Urinary bladder (tissue), 4 donors: ENCODE data around the gene MEIOB. TPM values are rescaled to one million over a fixed set of nuclear protein-coding genes. Genes with fewer than 3 reads are reported as not detected.
"Not testable (repeated sequence)": the region's sequence is repeated elsewhere in the genome, so short reads cannot be mapped to it uniquely, and the experiment has no call there.

Experiments used
- DNase-seq: peaks from one replicate; pipeline ENCODE4 v3.0.0-alpha.2; 2015; ENCODE audit errors: extremely low spot score
- H3K27ac ChIP-seq: one replicate; pipeline ENCODE4 v1.5.1; 2013; ENCODE audit warnings: low read depth, mild to moderate bottlenecking, moderate library complexity
- H3K36me3 ChIP-seq: one replicate; pipeline ENCODE4 v1.6.1; 2013; ENCODE audit warnings: mild to moderate bottlenecking, moderate library complexity; ENCODE audit not compliant: insufficient read depth
- H3K4me1 ChIP-seq: one replicate; pipeline ENCODE4 v1.6.1; 2013; ENCODE audit warnings: mild to moderate bottlenecking, moderate library complexity; ENCODE audit not compliant: insufficient read depth
- H3K4me3 ChIP-seq: one replicate; pipeline ENCODE4 v1.5.1; 2013; ENCODE audit warnings: low read depth, low read length
- WGBS: extraction: QIAGEN DNeasy Blood & Tissue Kit; methylation state at CpG from one replicate; pipeline ENCODE4 v1.1.7; 2013; 5-methylcytosine and 5-hydroxymethylcytosine counted together
- polyA plus RNA-seq: library from polyadenylated mRNA; stranded (reverse); fragments of 200-250 nt; gene quantifications from one replicate; pipeline ENCODE4 v1.2.3, GENCODE V29; 2013
- total RNA-seq: library from RNA; depleted of rRNA; stranded (reverse); fragments of >200 nt; gene quantifications from one replicate; pipeline ENCODE4 v1.2.3, GENCODE V29; 2014
- donor health status: healthy with polysubstance abuse.
- donor health status: healthy.

MEIOB gene, protein sequence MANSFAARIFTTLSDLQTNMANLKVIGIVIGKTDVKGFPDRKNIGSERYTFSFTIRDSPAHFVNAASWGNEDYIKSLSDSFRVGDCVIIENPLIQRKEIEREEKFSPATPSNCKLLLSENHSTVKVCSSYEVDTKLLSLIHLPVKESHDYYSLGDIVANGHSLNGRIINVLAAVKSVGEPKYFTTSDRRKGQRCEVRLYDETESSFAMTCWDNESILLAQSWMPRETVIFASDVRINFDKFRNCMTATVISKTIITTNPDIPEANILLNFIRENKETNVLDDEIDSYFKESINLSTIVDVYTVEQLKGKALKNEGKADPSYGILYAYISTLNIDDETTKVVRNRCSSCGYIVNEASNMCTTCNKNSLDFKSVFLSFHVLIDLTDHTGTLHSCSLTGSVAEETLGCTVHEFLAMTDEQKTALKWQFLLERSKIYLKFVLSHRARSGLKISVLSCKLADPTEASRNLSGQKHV
- not detected for total RNA-seq
- not detected for polyA plus RNA-seq

DNA sequence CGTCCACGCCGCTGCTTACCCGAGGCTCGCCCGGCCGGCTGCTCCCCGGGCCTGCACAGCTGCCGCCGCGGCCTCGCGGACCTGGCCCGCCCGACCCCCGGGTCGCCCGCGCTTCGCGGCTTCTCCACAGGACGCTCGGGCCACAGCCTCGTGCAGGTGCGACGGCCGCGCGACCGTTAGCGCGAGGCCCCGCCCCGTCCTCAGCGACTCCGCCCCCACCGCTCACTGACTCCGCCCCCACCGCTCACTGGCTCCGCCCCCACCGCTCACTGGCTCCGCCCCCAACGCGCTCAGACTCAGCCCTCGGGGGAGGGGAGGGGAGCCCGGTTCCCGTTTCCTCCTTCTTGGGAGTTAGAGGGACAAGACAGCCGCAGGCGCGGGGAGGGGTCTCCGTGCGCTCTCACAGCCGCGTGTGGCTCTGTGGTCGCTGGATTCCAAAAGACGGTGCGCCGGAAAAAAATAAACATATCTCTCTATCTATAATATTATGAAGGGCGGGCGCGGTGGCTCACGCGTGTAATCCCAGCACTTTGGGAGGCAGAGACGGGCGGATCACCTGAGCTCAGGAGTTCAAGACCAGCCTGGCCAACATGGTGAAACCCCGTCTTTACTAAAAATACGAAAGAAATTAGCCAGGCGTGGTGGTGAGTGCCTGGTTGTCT lies at the start of gene MEIOB:
Gene MEIOB (minus strand): TSS at position 191 of the 662 bp plus-strand sequence. CDS start 3,989 bp downstream, outside the sequence.
- Histone ChIP-seq H3K4me1 (no peaks in the 10 kb centered on the region), H3K4me3 (no peak within 1 kb of the TSS), H3K36me3 (no peaks in the 10 kb centered on the region), H3K27ac (no peak within 1 kb of the TSS)
- no peak for DNase-seq
- whole genome bisulfite sequencing, result 4% methylated on average over 67 of the region's 68 CpGs

- H3K4me3 ChIP-seq, result no peak overlapping the region
- H3K27ac ChIP-seq, result no peak overlapping the region
- H3K4me1 ChIP-seq, result no peaks in the 10 kb centered on the region
- no peaks in the 10 kb centered on the region for H3K36me3 ChIP-seq
- WGBS, result 12% methylated on average over 15 of the region's 15 CpGs
- no peak for DNase-seq
These were observed 48.8 kb upstream of the MEIOB start for GRCh38 chr16:1920727-1921171.

DNA sequence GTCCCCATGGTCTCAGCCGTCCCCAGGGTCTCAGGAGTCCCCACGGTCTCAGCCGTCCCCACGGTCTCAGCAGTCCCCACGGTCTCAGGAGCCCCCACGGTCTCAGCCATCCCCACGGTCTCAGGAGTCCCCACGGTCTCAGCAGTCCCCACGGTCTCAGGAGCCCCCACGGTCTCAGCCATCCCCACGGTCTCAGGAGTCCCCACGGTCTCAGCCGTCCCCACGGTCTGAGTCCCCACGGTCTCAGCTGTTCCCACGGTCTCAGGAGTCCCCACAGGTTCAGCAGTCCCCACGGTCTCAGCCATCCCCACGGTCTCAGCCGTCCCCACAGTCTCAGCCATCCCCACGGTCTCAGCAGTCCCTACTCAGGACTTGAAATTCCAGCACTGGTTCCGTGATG lies 48.2 kb upstream of the MEIOB start:
- 70% methylated on average over 21 of the region's 21 CpGs for WGBS
- not testable (repeated sequence) for H3K27ac ChIP-seq, H3K4me1 ChIP-seq, H3K36me3 ChIP-seq, DNase-seq, H3K4me3 ChIP-seq

GRCh38 chr16:1919327-1919998 lies 47.5 kb upstream of the MEIOB start:
- WGBS, result 28% methylated on average over 30 of the region's 30 CpGs
- Histone ChIP-seq H3K36me3 (no peaks in the 10 kb centered on the region), H3K4me1 (no peaks in the 10 kb centered on the region), H3K27ac (no peak overlapping the region), H3K4me3 (no peak overlapping the region)
- no peak for DNase-seq

DNA sequence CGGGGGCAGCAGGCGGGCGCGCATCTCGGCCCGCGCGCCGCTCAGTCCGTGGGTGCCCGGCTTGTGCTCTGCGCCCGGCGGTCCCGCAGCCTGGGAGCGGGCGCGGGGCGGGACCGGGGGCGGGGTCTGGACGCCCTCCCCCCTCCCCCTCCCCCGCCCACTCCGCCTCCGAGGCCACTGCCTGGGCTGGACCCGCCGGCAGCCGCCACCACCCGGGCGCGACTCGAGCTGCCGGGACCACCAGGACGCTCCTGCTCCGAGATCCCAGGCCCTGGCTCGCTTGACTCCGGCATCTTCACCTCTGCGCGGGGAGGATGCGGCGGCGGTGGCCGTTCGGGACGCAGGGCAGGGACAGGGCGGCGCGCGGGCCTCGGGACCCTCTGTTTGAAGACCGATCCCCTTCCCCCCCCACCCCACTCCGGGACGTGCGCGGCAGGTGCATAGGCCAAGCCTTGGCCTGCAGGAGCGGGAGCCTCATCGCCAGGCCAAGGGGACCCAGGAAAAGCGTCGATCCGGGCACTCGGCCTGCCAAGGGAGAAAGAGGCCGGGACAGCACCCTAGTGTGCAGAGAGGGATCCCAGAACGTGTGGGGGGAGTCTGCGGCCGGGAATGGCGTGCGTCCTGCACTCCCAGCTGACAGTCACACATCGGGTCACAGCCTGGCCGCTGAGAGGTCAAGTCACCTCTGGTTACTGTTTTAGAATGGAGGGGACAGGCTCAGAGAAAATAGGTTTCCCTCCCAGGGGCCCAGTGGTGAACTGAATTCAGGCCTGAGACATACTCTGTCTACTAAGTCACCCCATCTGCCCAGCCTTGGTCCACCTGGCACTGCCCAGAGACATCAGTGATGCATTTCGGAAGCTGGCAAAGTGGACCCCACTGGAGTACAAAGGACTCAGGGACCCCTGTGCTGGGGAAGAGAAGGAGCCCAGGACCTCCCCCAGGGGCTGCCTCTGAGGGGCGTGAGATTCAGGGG lies 46.7 kb upstream of the MEIOB start, which contains the start of gene HS3ST6:
Gene HS3ST6 (minus strand): TSS at position 65 of the 976 bp plus-strand sequence. CDS start 92 bp downstream, outside the sequence.
- no peaks in the 10 kb centered on the region for H3K4me1 ChIP-seq
- WGBS, result 4% methylated on average over 69 of the region's 71 CpGs
- peak within 1 kb of the TSS; percentile 38 for H3K4me3 ChIP-seq
- no peak for DNase-seq
- no peaks in the 10 kb centered on the region for H3K36me3 ChIP-seq
- H3K27ac ChIP-seq, result no peak within 1 kb of the TSS

GRCh38 chr16:1917665-1918350 lies 45.8 kb upstream of the MEIOB start:
- no peak for DNase-seq
- under 1% methylated on average over 71 of the region's 81 CpGs for WGBS
- Histone ChIP-seq H3K27ac (no peak overlapping the region), H3K4me3 (peak overlapping the region; percentile 38), H3K36me3 (no peaks in the 10 kb centered on the region), H3K4me1 (no peaks in the 10 kb centered on the region)

DNA sequence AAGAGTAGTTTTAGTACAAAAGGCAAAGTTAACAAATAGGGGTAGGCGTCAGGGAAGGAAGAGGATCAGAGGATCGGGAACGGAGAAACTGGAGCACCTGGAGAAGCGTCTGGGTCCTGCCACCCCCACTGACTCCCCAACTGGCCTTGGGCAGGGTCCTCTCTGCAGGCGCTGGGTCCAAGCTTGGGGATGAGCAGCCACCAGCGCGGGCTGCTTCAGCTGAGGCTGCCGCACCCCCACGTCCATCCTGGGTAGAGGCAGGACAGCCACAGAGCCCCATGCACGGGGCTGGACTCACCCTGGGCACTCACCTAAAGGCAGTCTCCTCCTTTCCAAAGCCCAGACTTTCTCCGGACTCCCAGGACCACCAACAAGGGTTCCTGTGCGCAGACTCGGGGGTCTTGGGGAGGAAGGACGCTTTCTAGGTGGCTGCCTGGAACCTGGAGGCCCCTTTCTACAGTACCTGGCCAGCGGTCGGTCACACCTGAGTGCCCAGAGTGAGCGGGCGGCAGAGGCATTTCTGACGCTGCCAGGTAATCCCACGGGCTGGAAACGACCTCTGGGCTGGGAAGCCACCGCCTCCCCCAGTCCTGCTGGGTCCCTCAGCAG lies 45.2 kb upstream of the MEIOB start:
- WGBS, result 7% methylated on average over 22 of the region's 22 CpGs
- no peaks in the 10 kb centered on the region for H3K4me1 ChIP-seq
- no peak overlapping the region for H3K27ac ChIP-seq
- DNase-seq, result no peak
- no peaks in the 10 kb centered on the region for H3K36me3 ChIP-seq
- no peak overlapping the region for H3K4me3 ChIP-seq

DNA sequence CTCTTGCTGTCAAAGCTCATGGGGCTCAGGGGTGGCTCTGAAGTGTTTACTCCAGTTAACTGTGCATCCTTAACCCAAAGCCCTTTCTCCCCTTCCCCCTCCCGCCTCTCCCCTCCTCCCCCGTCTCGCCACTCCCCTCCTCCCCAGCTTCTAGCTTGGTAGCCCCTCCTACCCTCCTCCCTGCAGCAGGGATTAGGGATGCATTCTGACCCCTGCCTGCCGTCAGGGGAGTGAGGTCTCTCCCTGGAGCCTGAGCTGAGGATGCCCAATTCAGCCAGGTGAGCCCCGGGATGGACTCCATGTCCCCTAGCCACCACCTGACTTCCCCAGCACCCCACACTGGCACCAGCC lies 44.7 kb upstream of the MEIOB start:
- Histone ChIP-seq H3K4me3 (no peak overlapping the region), H3K4me1 (no peaks in the 10 kb centered on the region), H3K27ac (no peak overlapping the region), H3K36me3 (no peaks in the 10 kb centered on the region)
- WGBS, result 6% methylated on average over 5 of the region's 5 CpGs
- DNase-seq, result no peak

DNA sequence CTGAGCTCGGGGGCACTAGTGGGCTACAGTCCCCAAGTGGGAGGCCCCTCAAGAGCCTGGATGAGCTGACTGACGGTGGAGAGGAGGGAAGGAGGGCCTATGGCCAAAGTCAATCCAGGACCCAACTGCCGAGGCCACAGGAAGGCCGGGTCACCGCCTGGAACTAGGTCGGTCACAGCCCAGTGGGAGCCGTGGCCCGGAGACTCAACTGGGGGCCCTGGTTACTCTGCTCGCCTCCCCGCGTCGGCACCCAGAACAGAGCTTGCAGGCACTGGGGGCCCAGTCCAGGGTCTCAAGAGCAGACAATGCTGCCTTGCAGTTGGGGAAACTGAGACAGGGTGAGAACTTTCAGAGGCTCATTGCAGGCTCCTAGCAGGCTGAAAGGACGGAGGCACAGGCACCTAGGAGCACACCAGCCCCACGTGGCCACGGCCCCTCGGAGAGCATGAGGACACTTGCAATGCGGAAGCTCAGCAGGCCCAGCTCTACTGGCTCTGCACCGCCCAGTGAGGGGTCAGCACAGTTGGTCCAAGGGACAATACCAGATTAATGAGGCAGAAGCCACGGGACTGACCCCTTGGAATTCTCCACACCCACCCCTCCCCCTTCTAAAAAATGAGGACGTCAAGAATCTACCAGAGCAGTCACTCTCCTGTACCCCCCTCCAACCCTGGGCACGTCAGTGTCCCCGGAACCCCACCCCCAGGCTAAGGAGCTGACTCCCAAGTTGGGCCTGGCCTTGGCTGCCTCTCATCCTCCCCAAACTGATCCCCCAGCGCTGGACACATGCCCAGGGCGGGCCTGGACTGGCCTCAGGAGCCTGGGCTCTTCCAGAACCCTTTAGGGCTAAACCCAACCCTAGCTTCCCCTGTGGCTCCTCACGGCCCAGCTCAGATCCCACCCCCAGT lies 44.0 kb upstream of the MEIOB start:
- H3K4me3 ChIP-seq, result no peak overlapping the region
- 61% methylated on average over 25 of the region's 25 CpGs for WGBS
- no peak overlapping the region for H3K27ac ChIP-seq
- DNase-seq, result no peak
- no peaks in the 10 kb centered on the region for H3K4me1 ChIP-seq
- H3K36me3 ChIP-seq, result no peaks in the 10 kb centered on the region

- whole genome bisulfite sequencing, result 45% methylated on average over 8 of the region's 8 CpGs
These were observed 43.0 kb upstream of the MEIOB start for GRCh38 chr16:1914988-1915387.

DNA sequence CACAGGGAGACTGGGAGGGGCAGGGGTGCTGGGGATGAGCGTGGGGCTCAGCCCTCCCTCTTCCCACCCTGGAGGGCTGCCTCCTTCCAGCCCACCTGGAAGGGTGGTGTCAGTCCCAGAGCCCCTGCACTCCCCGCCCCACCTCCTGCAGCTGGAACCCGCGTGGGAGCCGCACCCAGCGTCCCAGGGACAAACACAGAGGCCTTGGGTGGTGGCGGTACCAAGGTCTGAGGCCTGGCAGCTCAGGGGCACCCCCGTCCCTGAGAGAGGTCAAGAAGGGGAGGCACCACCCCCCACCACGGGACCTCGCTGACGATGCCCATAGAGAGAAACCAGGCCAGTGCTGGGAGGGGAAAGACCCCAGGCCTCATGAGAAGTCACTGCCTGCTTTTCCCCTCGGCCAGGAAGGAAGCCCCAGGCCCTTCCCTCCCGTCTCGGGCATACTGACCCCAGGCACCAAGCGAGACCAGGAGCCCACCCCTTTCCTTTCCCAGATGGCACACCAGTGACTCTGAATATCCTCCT lies 42.2 kb upstream of the MEIOB start:
- no peak for DNase-seq
- H3K36me3 ChIP-seq, result no peaks in the 10 kb centered on the region
- peak overlapping the region; percentile 76 for H3K27ac ChIP-seq
- no peaks in the 10 kb centered on the region for H3K4me1 ChIP-seq
- WGBS, result 41% methylated on average over 15 of the region's 15 CpGs
- no peak overlapping the region for H3K4me3 ChIP-seq

More at GRCh38 chr16:1914988-1915387, 43.0 kb upstream of the MEIOB start:
- no peak for DNase-seq
- no peak overlapping the region for H3K27ac ChIP-seq
- H3K4me1 ChIP-seq, result no peaks in the 10 kb centered on the region
- H3K36me3 ChIP-seq, result no peaks in the 10 kb centered on the region
- no peak overlapping the region for H3K4me3 ChIP-seq
